Measurements from ENCODE around the gene NDUFAF3. TPM values are rescaled to one million over a fixed set of nuclear protein-coding genes. Genes with fewer than 3 reads are reported as not detected.

Gene NDUFAF3
- total and polyA plus RNA-seq, 12 donors = 154 to 280 (median 170) TPM

DNA sequence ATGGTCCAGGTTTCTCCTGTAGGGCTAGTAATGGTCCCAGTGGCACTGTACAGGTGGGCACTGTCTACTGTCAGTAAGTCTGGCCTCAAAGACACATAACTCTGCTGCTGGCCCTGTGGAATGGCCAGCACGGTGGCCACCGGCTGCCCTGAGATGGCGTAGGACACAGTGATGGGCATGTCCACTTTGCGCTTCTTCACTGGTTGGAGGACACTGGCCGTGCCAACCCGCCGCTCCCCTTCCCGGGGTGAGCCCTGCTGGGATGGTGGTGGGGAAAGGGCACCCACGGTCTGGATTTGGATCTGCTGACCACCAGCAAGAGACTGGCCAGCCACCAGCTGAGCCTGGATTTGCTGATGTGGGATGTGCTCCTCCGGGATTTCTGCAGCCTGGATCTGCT is 35.3 kb downstream of the NDUFAF3 start:
- no peak overlapping the region for H3K27ac ChIP-seq
- intact Hi-C loops (cut with DNase I) = no loop called here
- TF ChIP-seq, protein P1, sequence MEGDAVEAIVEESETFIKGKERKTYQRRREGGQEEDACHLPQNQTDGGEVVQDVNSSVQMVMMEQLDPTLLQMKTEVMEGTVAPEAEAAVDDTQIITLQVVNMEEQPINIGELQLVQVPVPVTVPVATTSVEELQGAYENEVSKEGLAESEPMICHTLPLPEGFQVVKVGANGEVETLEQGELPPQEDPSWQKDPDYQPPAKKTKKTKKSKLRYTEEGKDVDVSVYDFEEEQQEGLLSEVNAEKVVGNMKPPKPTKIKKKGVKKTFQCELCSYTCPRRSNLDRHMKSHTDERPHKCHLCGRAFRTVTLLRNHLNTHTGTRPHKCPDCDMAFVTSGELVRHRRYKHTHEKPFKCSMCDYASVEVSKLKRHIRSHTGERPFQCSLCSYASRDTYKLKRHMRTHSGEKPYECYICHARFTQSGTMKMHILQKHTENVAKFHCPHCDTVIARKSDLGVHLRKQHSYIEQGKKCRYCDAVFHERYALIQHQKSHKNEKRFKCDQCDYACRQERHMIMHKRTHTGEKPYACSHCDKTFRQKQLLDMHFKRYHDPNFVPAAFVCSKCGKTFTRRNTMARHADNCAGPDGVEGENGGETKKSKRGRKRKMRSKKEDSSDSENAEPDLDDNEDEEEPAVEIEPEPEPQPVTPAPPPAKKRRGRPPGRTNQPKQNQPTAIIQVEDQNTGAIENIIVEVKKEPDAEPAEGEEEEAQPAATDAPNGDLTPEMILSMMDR (IDR thresholded peaks at IDR 0.05) = no peak
- peaks cover 0 to 98% (median 30%) of the 10 kb centered on the region in 9 donors for H3K36me3 ChIP-seq
- H3K9me3 ChIP-seq = no peaks in the 10 kb centered on the region
- H3K27me3 ChIP-seq = no peaks in the 10 kb centered on the region
- ATAC-seq (peak in 2 of 8 donors; percentile 15 to 31), DNase-seq (no peak)
- H3K4me3 ChIP-seq = no peak overlapping the region
- 97 to 98% methylated on average over 10 of the region's 10 CpGs for WGBS, 2 donors
- no peaks in the 10 kb centered on the region for H3K4me1 ChIP-seq

DNA sequence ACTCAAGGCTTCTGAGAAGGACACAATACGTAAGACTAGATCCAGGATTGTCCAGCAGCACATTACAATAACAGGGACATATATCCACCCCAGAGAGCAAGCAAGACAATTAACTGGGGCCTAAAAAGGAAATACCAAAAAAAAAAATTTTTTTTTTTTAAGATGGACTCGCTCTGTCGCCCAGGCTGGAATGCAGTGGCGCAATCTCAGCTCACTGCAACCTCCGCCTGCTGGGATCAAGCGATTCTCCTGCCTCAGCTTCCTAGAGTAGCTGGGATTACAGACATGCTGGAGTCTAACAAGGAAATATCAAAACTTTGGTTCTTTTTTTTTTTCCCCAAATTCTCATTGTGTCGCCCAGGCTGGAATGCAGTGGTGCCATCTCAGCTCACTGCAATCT is 36.1 kb downstream of the NDUFAF3 start:
- TF ChIP-seq, protein P1 (IDR thresholded peaks at IDR 0.05) = no peak
- DNase-seq (no peak), ATAC-seq (peak in 2 of 8 donors; percentile 16 to 22)
- intact Hi-C loops (cut with DNase I) = no loop called here
- Histone ChIP-seq H3K36me3 (peaks cover 0 to 98% (median 25%) of the 10 kb centered on the region in 9 donors), H3K9me3 (no peaks in the 10 kb centered on the region), H3K4me3 (no peak overlapping the region), H3K27me3 (no peaks in the 10 kb centered on the region), H3K27ac (no peak overlapping the region), H3K4me1 (no peaks in the 10 kb centered on the region)
- 80 to 82% methylated on average over 7 of the region's 7 CpGs for WGBS, 2 donors

Small RNA genes lying within 50 kb of the gene (microRNA-seq; reads per million reads assigned to microRNA genes)
- gene MIR191 (5,744 to 6,752 reads per million in 2 donors), gene MIR425 (1,000 to 1,086 reads per million in 2 donors)

Other genes starting within 250 kb of the NDUFAF3 start
- gene PRKAR2A, start 174.2 kb upstream of the NDUFAF3 start, total RNA-seq = 10 to 100 TPM; 42.8 to 55.7 (median 44.8) TPM
- gene PRKAR2A, start 174.2 kb upstream of the NDUFAF3 start, polyA plus RNA-seq = 10 to 100 TPM; 11.3 to 13.3 TPM
- 100 to 1,000 TPM in 1 of 10 donors, 10 to 100 TPM in 9; 42.5 to 129 (median 82.6) TPM for gene SLC25A20, start 123.2 kb upstream of the NDUFAF3 start, total RNA-seq
- 10 to 100 TPM; 36.7 to 45.7 TPM for gene SLC25A20, start 123.2 kb upstream of the NDUFAF3 start, polyA plus RNA-seq
- 100 to 1,000 TPM in 9 of 10 donors, 10 to 100 TPM in 1; 84.0 to 177 (median 147) TPM for gene ARIH2, start 103.3 kb upstream of the NDUFAF3 start, total RNA-seq
- gene ARIH2, start 103.3 kb upstream of the NDUFAF3 start, polyA plus RNA-seq = 100 to 1,000 TPM in 1 of 2 donors, 10 to 100 TPM in 1; 41.9 to 104 TPM
- 10 to 100 TPM; 23.8 to 41.7 (median 30.8) TPM for gene P4HTM, start 31.9 kb upstream of the NDUFAF3 start, total RNA-seq
- gene P4HTM, start 31.9 kb upstream of the NDUFAF3 start, polyA plus RNA-seq = 10 to 100 TPM; 25.8 to 30.9 TPM
- 10 to 100 TPM; 70.4 to 98.8 (median 76.5) TPM for gene WDR6, start 14.7 kb upstream of the NDUFAF3 start, total RNA-seq
- 100 to 1,000 TPM in 1 of 2 donors, 10 to 100 TPM in 1; 77.5 to 126 TPM for gene WDR6, start 14.7 kb upstream of the NDUFAF3 start, polyA plus RNA-seq
- 10 to 100 TPM in 8 of 10 donors, 1 to 10 TPM in 2; 7.6 to 17.8 (median 13.9) TPM for gene DALRD3, start 3.5 kb upstream of the NDUFAF3 start, total RNA-seq
- 10 to 100 TPM; 15.2 to 16.1 TPM for gene DALRD3, start 3.5 kb upstream of the NDUFAF3 start, polyA plus RNA-seq
- 10 to 100 TPM; 40.7 to 70.3 (median 58.4) TPM for gene IMPDH2, start 7.3 kb downstream of the NDUFAF3 start, total RNA-seq
- gene IMPDH2, start 7.3 kb downstream of the NDUFAF3 start, polyA plus RNA-seq = 100 to 1,000 TPM in 1 of 2 donors, 10 to 100 TPM in 1; 84.0 to 105 TPM
- gene QRICH1, start 72.0 kb downstream of the NDUFAF3 start, total RNA-seq = 10 to 100 TPM; 54.5 to 72.5 (median 58.7) TPM
- gene QRICH1, start 72.0 kb downstream of the NDUFAF3 start, polyA plus RNA-seq = 10 to 100 TPM; 21.1 to 34.2 TPM
- gene QARS1, start 82.6 kb downstream of the NDUFAF3 start, total RNA-seq = 100 to 1,000 TPM; 173 to 265 (median 206) TPM
- 100 to 1,000 TPM; 120 to 369 TPM for gene QARS1, start 82.6 kb downstream of the NDUFAF3 start, polyA plus RNA-seq
- 10 to 100 TPM; 47.5 to 78.1 (median 62.5) TPM for gene USP19, start 98.7 kb downstream of the NDUFAF3 start, total RNA-seq
- 10 to 100 TPM; 18.1 to 20.2 TPM for gene USP19, start 98.7 kb downstream of the NDUFAF3 start, polyA plus RNA-seq
- 100 to 1,000 TPM; 575 to 961 (median 776) TPM for gene LAMB2, start 110.9 kb downstream of the NDUFAF3 start, total RNA-seq
- gene LAMB2, start 110.9 kb downstream of the NDUFAF3 start, polyA plus RNA-seq = 1,000 to 10,000 TPM in 1 of 2 donors, 100 to 1,000 TPM in 1; 423 to 1,204 TPM
- 10 to 100 TPM; 10.4 to 16.9 (median 12.3) TPM for gene CCDC71, start 144.2 kb downstream of the NDUFAF3 start, total RNA-seq
- 10 to 100 TPM in 1 of 2 donors, 1 to 10 TPM in 1; 7.2 to 16.3 TPM for gene CCDC71, start 144.2 kb downstream of the NDUFAF3 start, polyA plus RNA-seq
- gene KLHDC8B, start 149.5 kb downstream of the NDUFAF3 start, total RNA-seq = 100 to 1,000 TPM in 9 of 10 donors, 10 to 100 TPM in 1; 87.9 to 190 (median 118) TPM
- 100 to 1,000 TPM in 1 of 2 donors, 10 to 100 TPM in 1; 56.2 to 121 TPM for gene KLHDC8B, start 149.5 kb downstream of the NDUFAF3 start, polyA plus RNA-seq

Data from heart right ventricle (tissue), 16 donors.